Endodermal cell (in vitro differentiated cells): ENCODE data around the gene PLS3. TPM values are rescaled to one million over a fixed set of nuclear protein-coding genes. Genes with fewer than 3 reads are reported as not detected.

ENCODE experiments used
- DNase-seq: peaks from one replicate; pipeline ENCODE4 v3.0.0-alpha.2; 2017
- H3K27ac ChIP-seq: 2 replicates; pipeline ENCODE4 v1.5.1; 2013; ENCODE audit warnings: mild to moderate bottlenecking, low read depth, low read length, moderate library complexity
- H3K27me3 ChIP-seq: 2 replicates; pipeline ENCODE4 v1.6.1; 2013; ENCODE audit warnings: mild to moderate bottlenecking, low read length, moderate library complexity; ENCODE audit not compliant: insufficient read depth, control insufficient read depth, poor library complexity, severe bottlenecking
- H3K36me3 ChIP-seq: 2 replicates; pipeline ENCODE4 v1.7.0; 2013; ENCODE audit warnings: mild to moderate bottlenecking, low read length, moderate library complexity; ENCODE audit not compliant: control insufficient read depth, insufficient read depth
- H3K4me1 ChIP-seq: one replicate; pipeline ENCODE4 v1.7.0; 2013; ENCODE audit warnings: low read length; ENCODE audit not compliant: control insufficient read depth, insufficient read depth
- H3K4me3 ChIP-seq: 2 replicates; pipeline ENCODE4 v1.5.1; 2013; ENCODE audit warnings: mild to moderate bottlenecking, low read length, moderate library complexity
- H3K9ac ChIP-seq: 2 replicates; pipeline ENCODE4 v1.6.1; 2013; ENCODE audit warnings: mild to moderate bottlenecking, low read length, moderate library complexity; ENCODE audit not compliant: poor library complexity, severe bottlenecking; ENCODE audit errors: extremely low read depth
- H3K9me3 ChIP-seq: 2 replicates; pipeline ENCODE4 v1.6.1; 2013; ENCODE audit warnings: mild to moderate bottlenecking, low read length, moderate library complexity; ENCODE audit not compliant: control insufficient read depth
- H3K27ac Mint-ChIP-seq: 2 replicates; pipeline ENCODE4 v1.8.0; 2020; ENCODE audit warnings: mixed read lengths
- H3K27me3 Mint-ChIP-seq: 2 replicates; pipeline ENCODE4 v1.8.0; 2021; ENCODE audit warnings: mild to moderate bottlenecking, mixed read lengths; ENCODE audit not compliant: insufficient read depth
- H3K36me3 Mint-ChIP-seq: 2 replicates; pipeline ENCODE4 v1.8.0; 2020; ENCODE audit warnings: low read depth, mixed read lengths
- H3K4me1 Mint-ChIP-seq: 2 replicates; pipeline ENCODE4 v1.8.0; 2020; ENCODE audit warnings: mixed read lengths
- H3K4me3 Mint-ChIP-seq: 2 replicates; pipeline ENCODE4 v1.8.0; 2020; ENCODE audit warnings: mild to moderate bottlenecking, moderate library complexity, mixed read lengths
- H3K9me3 Mint-ChIP-seq: 2 replicates; pipeline ENCODE4 v1.8.0; 2020; ENCODE audit warnings: mild to moderate bottlenecking, mixed read lengths
- WGBS, 2 experiments: methylation state at CpG; one replicate each; pipeline versions ENCODE4 v1.1.5 to v1.1.7; 2013; ENCODE audit warnings: missing lambda C conversion rate in 2 of 2, mixed read lengths in 1 of 2; ENCODE audit not compliant: insufficient coverage in 1 of 2, insufficient read length in 1 of 2; 5-methylcytosine and 5-hydroxymethylcytosine counted together
- total RNA-seq, 2 donors: library from RNA; stranded (reverse); fragmentation: NEBNext Ultra II Directional in 1 of 2; extraction: Animal tissue kit (Norgen Biotek cat#: 25700) in 1 of 2; gene quantifications; 2 replicates in 1 of 2; 3 replicates in 1 of 2; pipeline ENCODE4 v1.2.1, GENCODE V29; 2021
- TF ChIP-seq, protein P1 (sequence below): fragments of 200-600 bp; sonication (generic); conservative IDR thresholded peaks from 2 replicates; pipeline ENCODE4 v1.5.0; 2021; ENCODE audit warnings: antibody characterized with exemption, mild to moderate bottlenecking

The PLS3 gene
- total RNA-seq, 2 donors from 2014 or later: 81.6 to 179 TPM

DNA sequence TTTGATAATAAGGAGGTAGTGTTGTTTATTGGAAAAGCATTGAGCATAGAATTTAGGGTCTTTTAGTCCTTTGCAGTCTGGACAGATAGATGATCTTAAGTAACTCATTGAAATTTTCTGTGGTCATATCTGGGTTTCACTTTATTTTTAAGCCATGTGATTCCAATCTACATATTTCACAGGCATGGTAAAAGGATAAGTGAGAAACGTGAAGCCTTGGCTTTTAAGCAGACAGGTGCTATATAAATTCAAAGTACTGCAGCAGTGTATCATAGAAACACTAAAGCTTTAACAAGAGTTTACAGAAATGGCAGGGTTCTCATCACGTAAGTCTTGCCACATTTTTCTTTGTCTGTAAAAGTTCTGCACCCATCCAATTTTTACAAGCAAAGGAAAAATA, 4.9 kb downstream of the PLS3 start:
- no peaks in the 10 kb centered on the region for H3K9me3 Mint-ChIP-seq
- no peaks in the 10 kb centered on the region for H3K4me1 ChIP-seq
- H3K4me1 Mint-ChIP-seq: peaks cover 27% of the 10 kb centered on the region
- peaks cover 27% of the 10 kb centered on the region for H3K36me3 Mint-ChIP-seq
- H3K36me3 ChIP-seq: no peaks in the 10 kb centered on the region
- H3K27me3 ChIP-seq: no peaks in the 10 kb centered on the region
- H3K9ac ChIP-seq: no peak overlapping the region
- H3K4me3 Mint-ChIP-seq: no peak overlapping the region
- no peak overlapping the region for H3K27ac Mint-ChIP-seq
- DNase-seq: no peak
- TF ChIP-seq, protein P1, sequence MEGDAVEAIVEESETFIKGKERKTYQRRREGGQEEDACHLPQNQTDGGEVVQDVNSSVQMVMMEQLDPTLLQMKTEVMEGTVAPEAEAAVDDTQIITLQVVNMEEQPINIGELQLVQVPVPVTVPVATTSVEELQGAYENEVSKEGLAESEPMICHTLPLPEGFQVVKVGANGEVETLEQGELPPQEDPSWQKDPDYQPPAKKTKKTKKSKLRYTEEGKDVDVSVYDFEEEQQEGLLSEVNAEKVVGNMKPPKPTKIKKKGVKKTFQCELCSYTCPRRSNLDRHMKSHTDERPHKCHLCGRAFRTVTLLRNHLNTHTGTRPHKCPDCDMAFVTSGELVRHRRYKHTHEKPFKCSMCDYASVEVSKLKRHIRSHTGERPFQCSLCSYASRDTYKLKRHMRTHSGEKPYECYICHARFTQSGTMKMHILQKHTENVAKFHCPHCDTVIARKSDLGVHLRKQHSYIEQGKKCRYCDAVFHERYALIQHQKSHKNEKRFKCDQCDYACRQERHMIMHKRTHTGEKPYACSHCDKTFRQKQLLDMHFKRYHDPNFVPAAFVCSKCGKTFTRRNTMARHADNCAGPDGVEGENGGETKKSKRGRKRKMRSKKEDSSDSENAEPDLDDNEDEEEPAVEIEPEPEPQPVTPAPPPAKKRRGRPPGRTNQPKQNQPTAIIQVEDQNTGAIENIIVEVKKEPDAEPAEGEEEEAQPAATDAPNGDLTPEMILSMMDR: no peak
- no peaks in the 10 kb centered on the region for H3K9me3 ChIP-seq
- H3K27me3 Mint-ChIP-seq: no peaks in the 10 kb centered on the region
- no peak overlapping the region for H3K4me3 ChIP-seq
- WGBS, 2 experiments: 85% methylated on average over 2 of the region's 2 CpGs; no CpG with 5 or more reads in 1 of the 2 experiments
- no peak overlapping the region for H3K27ac ChIP-seq

DNA sequence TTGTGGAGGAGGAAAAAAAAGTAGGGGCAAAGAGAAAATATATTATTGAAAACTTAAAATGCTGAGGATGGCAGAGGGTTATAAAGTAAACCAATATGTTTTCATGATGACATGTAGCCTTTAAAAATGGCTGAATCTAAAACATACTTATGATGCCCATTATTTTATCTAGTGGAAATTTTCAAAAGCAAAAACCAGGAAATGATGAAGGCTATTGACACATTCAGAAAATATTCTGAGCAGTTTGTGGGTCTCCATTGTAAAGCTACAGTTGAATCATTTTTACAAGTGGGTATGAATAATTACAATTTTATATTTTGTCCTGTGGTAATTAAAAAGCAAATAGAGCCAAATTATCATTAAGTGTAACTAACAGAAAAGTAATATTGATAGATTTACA, 10.7 kb downstream of the PLS3 start:
- Mint-ChIP-seq H3K27me3 (no peaks in the 10 kb centered on the region), H3K36me3 (peaks cover 49% of the 10 kb centered on the region), H3K4me3 (no peak overlapping the region), H3K4me1 (no peaks in the 10 kb centered on the region), H3K9me3 (peaks cover 3% of the 10 kb centered on the region), H3K27ac (no peak overlapping the region)
- TF ChIP-seq, protein P1: no peak
- Histone ChIP-seq H3K4me3 (no peak overlapping the region), H3K36me3 (peaks cover 5% of the 10 kb centered on the region), H3K9ac (no peak overlapping the region), H3K9me3 (no peaks in the 10 kb centered on the region), H3K27me3 (no peaks in the 10 kb centered on the region), H3K27ac (no peak overlapping the region), H3K4me1 (no peaks in the 10 kb centered on the region)
- no peak for DNase-seq

DNA sequence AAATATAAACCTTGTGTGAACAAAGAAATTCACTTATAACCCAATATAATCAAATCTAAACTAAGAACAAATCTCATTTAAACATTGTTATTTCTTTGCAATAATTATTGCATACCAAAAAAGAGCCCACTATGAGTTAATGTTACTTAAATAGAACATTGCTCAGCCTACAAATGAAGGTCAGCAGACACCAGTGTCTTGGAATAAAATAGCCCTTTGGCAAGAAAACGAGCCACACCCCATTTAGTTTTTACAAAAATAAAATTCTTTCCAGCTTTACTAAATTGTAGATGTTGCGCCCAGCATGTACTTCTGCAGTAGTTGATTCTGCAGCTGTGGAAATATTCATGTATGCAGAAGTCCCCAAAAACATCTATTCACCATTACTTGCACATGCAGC, 12.2 kb downstream of the PLS3 start:
- Mint-ChIP-seq H3K36me3 (peaks cover 57% of the 10 kb centered on the region), H3K4me1 (no peaks in the 10 kb centered on the region), H3K27me3 (no peaks in the 10 kb centered on the region), H3K4me3 (no peak overlapping the region), H3K9me3 (peaks cover 6% of the 10 kb centered on the region), H3K27ac (no peak overlapping the region)
- DNase-seq: no peak
- no peaks in the 10 kb centered on the region for H3K27me3 ChIP-seq
- H3K4me3 ChIP-seq: no peak overlapping the region
- H3K9ac ChIP-seq: no peak overlapping the region
- H3K9me3 ChIP-seq: no peaks in the 10 kb centered on the region
- H3K36me3 ChIP-seq: peaks cover 17% of the 10 kb centered on the region
- TF ChIP-seq, protein P1: no peak
- no peak overlapping the region for H3K27ac ChIP-seq
- H3K4me1 ChIP-seq: no peaks in the 10 kb centered on the region
- WGBS, 2 experiments: 100% methylated on average over 2 of the region's 2 CpGs; no CpG with 5 or more reads in 1 of the 2 experiments
